ENCODE results near the gene TLR3. TPM values are rescaled to one million over a fixed set of nuclear protein-coding genes. Genes with fewer than 3 reads are reported as not detected.
"Not testable (repeated sequence)": the region's sequence is repeated elsewhere in the genome, so short reads cannot be mapped to it uniquely, and the experiment has no call there.

Gene TLR3
- total RNA-seq, 1 donor from 2014 or later: 3.2 TPM

GRCh38 chr4:186036976-186037581, 31.9 kb upstream of the TLR3 start:
- H3K4me1 Mint-ChIP-seq (ENCODE audit: low read depth): peaks cover 7% of the 10 kb centered on the region
- H3K9me3 Mint-ChIP-seq (ENCODE audit: low read depth): peaks cover 10% of the 10 kb centered on the region
- peaks cover 4% of the 10 kb centered on the region for H3K36me3 Mint-ChIP-seq (ENCODE audit: low read depth)
- TF ChIP-seq CTCF (IDR thresholded peaks at IDR 0.05): no peak
- DNase-seq (ENCODE audit: low spot score): no peak
- no peaks in the 10 kb centered on the region for H3K27me3 Mint-ChIP-seq (ENCODE audit: low read depth)
- H3K4me3 Mint-ChIP-seq (ENCODE audit: unreplicated experiment): no peak overlapping the region
- no peak overlapping the region for H3K27ac Mint-ChIP-seq (ENCODE audit: unreplicated experiment)

- no peaks in the 10 kb centered on the region for H3K27me3 Mint-ChIP-seq (ENCODE audit: low read depth)
- H3K4me3 Mint-ChIP-seq (ENCODE audit: unreplicated experiment): no peak overlapping the region
- peaks cover 10% of the 10 kb centered on the region for H3K9me3 Mint-ChIP-seq (ENCODE audit: low read depth)
- no peak for DNase-seq (ENCODE audit: low spot score)
- H3K36me3 Mint-ChIP-seq (ENCODE audit: low read depth): peaks cover 4% of the 10 kb centered on the region
- peak; percentile 95 for TF ChIP-seq CTCF (IDR thresholded peaks at IDR 0.05)
- H3K4me1 Mint-ChIP-seq (ENCODE audit: low read depth): peaks cover 5% of the 10 kb centered on the region
- H3K27ac Mint-ChIP-seq (ENCODE audit: unreplicated experiment): no peak overlapping the region
These were observed 31.0 kb upstream of the TLR3 start for GRCh38 chr4:186037692-186038658.

- DNase-seq (ENCODE audit: low spot score): no peak
- H3K4me3 Mint-ChIP-seq (ENCODE audit: unreplicated experiment): no peak overlapping the region
- no peak overlapping the region for H3K27ac Mint-ChIP-seq (ENCODE audit: unreplicated experiment)
- peaks cover 5% of the 10 kb centered on the region for H3K9me3 Mint-ChIP-seq (ENCODE audit: low read depth)
- peaks cover 3% of the 10 kb centered on the region for H3K36me3 Mint-ChIP-seq (ENCODE audit: low read depth)
- H3K4me1 Mint-ChIP-seq (ENCODE audit: low read depth): peaks cover 5% of the 10 kb centered on the region
- no peak for TF ChIP-seq CTCF (IDR thresholded peaks at IDR 0.05)
- H3K27me3 Mint-ChIP-seq (ENCODE audit: low read depth): no peaks in the 10 kb centered on the region
These were observed 29.3 kb upstream of the TLR3 start for GRCh38 chr4:186039697-186040096.

- no peak overlapping the region for H3K4me3 Mint-ChIP-seq (ENCODE audit: unreplicated experiment)
- no peaks in the 10 kb centered on the region for H3K36me3 Mint-ChIP-seq (ENCODE audit: low read depth)
- peaks cover 5% of the 10 kb centered on the region for H3K4me1 Mint-ChIP-seq (ENCODE audit: low read depth)
These were observed 28.6 kb upstream of the TLR3 start for GRCh38 chr4:186040316-186040715.

GRCh38 chr4:186047501-186047900, 21.5 kb upstream of the TLR3 start:
- not testable (repeated sequence) for H3K36me3 Mint-ChIP-seq (ENCODE audit: low read depth); H3K4me3 Mint-ChIP-seq (ENCODE audit: unreplicated experiment)

More at GRCh38 chr4:186040316-186040715, 28.6 kb upstream of the TLR3 start:
- Mint-ChIP-seq H3K27me3 (ENCODE audit: low read depth) (no peaks in the 10 kb centered on the region), H3K9me3 (ENCODE audit: low read depth) (no peaks in the 10 kb centered on the region), H3K27ac (ENCODE audit: unreplicated experiment) (no peak overlapping the region)
- no peak for TF ChIP-seq CTCF (IDR thresholded peaks at IDR 0.05)
- no peak for DNase-seq (ENCODE audit: low spot score)

GRCh38 chr4:186050135-186050534, 18.8 kb upstream of the TLR3 start:
- H3K27me3 Mint-ChIP-seq (ENCODE audit: low read depth); H3K9me3 Mint-ChIP-seq (ENCODE audit: low read depth); H3K4me3 Mint-ChIP-seq (ENCODE audit: unreplicated experiment); H3K4me1 Mint-ChIP-seq (ENCODE audit: low read depth); H3K36me3 Mint-ChIP-seq (ENCODE audit: low read depth); DNase-seq (ENCODE audit: low spot score); H3K27ac Mint-ChIP-seq (ENCODE audit: unreplicated experiment): not testable (repeated sequence)

More at GRCh38 chr4:186047501-186047900, 21.5 kb upstream of the TLR3 start:
- DNase-seq (ENCODE audit: low spot score); H3K9me3 Mint-ChIP-seq (ENCODE audit: low read depth); H3K4me1 Mint-ChIP-seq (ENCODE audit: low read depth); H3K27me3 Mint-ChIP-seq (ENCODE audit: low read depth); H3K27ac Mint-ChIP-seq (ENCODE audit: unreplicated experiment): not testable (repeated sequence)
